D721Med (cell line): ENCODE data around the gene SLC39A5.
A peak's percentile ranks its signal among the peaks of the same experiment; 100 is the strongest.

ENCODE experiments used
- DNase-seq: peaks from one replicate; pipeline ENCODE4 v3.0.0; 2011; ENCODE audit warnings: low spot score; ENCODE audit not compliant: insufficient read length
- FAIRE-seq: peaks from 2 replicates; lab custom pipeline; 2011; peaks lifted over from hg19 to GRCh38; lab: Jason Lieb, UNC
- TF ChIP-seq, protein P1 (sequence below): IDR thresholded peaks from 2 replicates; pipeline ENCODE4 v1.5.1; 2012; ENCODE audit warnings: mild to moderate bottlenecking, control low read depth; ENCODE audit not compliant: insufficient read depth; ENCODE audit errors: missing control alignments

The SLC39A5 gene, protein sequence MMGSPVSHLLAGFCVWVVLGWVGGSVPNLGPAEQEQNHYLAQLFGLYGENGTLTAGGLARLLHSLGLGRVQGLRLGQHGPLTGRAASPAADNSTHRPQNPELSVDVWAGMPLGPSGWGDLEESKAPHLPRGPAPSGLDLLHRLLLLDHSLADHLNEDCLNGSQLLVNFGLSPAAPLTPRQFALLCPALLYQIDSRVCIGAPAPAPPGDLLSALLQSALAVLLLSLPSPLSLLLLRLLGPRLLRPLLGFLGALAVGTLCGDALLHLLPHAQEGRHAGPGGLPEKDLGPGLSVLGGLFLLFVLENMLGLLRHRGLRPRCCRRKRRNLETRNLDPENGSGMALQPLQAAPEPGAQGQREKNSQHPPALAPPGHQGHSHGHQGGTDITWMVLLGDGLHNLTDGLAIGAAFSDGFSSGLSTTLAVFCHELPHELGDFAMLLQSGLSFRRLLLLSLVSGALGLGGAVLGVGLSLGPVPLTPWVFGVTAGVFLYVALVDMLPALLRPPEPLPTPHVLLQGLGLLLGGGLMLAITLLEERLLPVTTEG

DNA sequence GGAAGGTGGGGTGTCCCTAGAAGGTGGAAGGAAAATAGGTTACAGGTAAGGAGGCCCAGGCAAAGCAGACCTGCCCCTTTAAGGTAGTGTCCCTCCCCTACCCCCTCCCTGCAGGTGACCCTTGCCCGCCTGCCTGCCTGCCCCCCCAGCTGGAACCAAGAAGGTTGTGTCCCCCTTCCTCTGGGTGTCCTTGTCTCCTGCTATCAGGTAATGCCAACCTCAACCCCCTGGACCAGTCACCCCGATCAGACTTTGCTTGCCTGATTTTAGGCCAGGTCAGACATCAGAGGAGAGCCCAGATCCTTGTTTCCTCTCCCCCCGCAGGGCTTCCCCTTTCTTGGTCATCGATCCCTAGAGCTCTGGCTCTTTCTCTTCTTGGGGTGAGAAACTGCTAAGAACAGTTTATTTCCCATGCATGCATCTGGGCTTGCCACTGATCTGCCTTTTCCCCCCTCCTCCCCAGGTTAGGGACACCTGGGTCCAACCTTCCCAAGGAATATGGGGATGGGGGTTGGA is at the start of gene SLC39A5:
Gene SLC39A5, plus strand, starts transcription at position 136 of the 516 bp plus-strand sequence. CDS start 1,224 bp downstream, outside the sequence.
- no peak for FAIRE-seq
- DNase-seq, result no peak
- TF ChIP-seq, protein P1, sequence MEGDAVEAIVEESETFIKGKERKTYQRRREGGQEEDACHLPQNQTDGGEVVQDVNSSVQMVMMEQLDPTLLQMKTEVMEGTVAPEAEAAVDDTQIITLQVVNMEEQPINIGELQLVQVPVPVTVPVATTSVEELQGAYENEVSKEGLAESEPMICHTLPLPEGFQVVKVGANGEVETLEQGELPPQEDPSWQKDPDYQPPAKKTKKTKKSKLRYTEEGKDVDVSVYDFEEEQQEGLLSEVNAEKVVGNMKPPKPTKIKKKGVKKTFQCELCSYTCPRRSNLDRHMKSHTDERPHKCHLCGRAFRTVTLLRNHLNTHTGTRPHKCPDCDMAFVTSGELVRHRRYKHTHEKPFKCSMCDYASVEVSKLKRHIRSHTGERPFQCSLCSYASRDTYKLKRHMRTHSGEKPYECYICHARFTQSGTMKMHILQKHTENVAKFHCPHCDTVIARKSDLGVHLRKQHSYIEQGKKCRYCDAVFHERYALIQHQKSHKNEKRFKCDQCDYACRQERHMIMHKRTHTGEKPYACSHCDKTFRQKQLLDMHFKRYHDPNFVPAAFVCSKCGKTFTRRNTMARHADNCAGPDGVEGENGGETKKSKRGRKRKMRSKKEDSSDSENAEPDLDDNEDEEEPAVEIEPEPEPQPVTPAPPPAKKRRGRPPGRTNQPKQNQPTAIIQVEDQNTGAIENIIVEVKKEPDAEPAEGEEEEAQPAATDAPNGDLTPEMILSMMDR, result no peak

DNA sequence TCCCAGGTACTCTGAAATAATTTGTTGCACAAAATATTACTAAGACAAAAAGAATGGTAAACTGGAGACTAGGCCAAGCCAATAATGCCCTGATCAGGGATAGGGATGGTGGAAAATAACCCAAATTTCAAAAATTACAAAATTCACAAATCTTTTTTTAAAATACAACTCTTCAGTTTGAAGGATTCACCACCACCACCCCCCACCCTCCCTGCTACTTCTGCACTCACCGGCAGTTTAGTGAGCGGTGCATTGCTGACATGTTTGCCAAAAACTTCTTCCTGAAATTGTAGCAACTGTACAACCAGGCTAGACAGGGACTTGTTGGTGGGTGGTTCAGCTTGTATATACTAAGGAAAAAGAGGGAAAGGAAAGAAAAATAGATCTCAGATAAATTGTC is 42.9 kb upstream of the SLC39A5 start:
- FAIRE-seq (no peak), DNase-seq (no peak)
- TF ChIP-seq, protein P1, result no peak

DNA sequence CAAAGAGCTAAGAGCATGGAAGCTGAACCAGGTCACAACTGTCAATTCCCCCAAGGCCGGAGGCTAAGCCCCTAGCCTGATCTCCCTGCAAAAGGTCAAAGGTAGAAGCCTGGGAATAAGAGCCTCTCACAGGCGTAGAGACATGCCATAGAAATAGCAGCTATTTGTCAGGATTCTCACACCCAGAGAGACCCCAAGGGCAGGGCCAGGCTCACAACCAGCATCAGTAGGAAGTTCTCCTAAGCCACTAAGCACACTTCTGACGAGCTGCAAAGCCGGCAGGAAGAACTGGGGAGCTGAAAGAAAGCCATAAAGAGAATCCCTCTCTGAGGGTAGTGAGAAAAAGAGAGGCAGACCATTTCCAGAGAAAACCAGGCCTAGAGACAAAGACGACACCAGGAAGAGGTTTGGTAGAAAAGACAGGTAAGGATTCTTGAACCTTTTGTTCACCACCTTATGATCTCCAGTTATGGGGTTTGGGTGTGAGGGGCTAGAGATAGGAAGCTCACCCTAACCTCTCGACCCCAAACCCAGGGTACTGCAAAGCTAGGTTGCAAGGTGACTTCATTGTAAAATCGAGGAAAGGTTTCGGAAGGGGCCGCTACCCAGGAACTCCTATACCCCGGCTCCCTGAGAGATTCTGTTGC is 41.6 kb upstream of the SLC39A5 start:
- TF ChIP-seq, protein P1, result no peak
- no peak for DNase-seq
- FAIRE-seq, result no peak

DNA sequence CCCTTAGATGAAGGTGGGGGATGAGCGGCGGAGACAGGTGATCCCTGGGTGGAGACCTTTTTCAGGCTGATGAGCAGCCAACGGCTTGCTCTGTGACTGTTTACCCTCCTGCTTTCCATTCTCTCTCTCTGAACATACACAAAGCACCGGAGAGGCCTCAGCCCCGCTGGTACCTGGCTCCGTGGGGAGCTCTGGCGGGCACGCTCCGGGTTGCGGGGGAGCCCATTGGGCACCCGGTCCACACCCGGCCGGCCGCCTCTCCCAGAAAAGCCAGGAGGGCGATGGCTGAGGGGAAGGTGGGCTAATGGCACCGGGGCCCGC is 41.1 kb upstream of the SLC39A5 start:
- DNase-seq, result no peak
- TF ChIP-seq, protein P1, result no peak
- FAIRE-seq, result no peak

DNA sequence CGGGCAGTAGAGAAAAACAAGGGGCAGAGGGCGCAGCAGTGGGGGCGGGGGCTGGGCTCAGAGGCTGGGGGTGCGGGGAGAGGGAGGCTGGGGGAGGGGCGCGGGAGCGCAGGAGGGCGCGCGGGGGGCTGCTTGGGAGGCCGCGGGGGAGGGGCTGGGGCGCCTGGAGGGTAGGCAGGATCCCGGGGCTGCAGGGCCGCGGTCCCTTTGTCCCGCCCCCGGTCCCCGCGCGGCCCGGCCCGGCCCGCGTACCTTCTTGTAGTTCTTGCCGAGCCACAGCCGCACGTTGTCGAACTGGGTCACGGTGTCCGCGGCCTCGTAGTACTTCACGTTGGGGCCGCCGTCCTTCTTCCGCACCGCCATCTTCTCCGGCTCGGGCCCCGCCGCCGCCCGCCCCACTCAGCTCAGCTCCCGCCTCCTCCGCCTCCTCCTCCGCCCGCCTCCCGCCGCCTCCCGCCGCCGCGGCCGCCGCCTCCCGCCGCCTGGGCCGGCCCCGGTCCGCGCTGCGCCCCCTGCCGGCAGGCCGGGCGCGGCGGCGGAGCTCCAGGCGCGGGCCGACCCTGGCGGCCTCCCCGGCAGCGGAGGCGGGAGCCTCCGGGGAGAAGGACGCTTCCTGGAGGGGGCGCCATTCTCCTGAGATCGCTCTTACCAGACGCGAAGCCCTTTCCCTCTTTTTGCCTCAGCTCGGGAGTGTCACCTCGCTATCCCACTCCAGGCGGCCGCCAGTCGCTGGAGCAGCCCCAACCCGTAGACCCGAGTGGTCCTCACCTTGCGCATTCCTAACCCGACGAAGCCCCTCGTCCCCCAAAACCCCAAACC is 40.5 kb upstream of the SLC39A5 start, which contains the start of gene SMARCC2:
Gene SMARCC2, minus strand, starts transcription at position 385 of the 819 bp plus-strand sequence. Its CDS starts 22 bp downstream, at position 363.
- DNase-seq (peak; percentile 78), FAIRE-seq (no peak)
- TF ChIP-seq, protein P1, result peak; percentile 63

DNA sequence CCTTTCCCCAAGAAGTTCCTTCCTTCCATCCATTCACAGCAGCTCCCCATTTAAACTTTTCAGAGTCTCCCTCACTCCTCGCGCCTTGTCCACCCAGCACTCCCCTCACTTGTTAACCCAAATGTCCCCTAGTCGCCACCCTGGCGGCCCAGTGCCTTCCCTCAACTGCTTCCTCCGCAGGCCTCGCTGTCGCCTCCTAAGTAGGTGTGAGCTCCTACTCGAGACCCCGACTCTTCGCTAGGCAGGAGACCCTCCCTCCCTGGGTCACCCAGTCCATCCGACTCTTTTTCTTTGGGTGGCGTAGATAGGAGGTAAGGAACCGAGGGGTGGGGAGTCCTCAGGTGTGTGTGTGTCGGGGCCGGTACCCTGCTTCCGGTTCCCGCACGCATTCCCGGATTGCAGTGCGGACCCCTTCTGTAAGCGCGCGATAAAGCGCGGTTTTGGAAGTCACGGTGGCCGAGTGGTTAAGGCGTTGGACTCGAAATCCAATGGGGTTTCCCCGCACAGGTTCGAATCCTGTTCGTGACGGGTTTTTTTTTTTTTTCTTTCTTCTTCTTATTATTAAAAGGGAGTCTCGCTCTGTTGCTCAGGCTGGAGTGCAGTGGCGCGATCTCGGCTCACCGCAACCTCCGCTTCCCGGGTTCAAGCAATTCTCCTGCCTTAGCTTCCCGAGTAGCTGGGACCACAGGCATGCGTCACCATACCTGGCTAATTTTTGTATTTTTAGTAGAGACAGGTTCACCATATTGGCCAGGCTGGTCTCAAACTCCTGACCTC is 39.7 kb upstream of the SLC39A5 start:
- FAIRE-seq, result no peak
- TF ChIP-seq, protein P1, result no peak
- DNase-seq, result no peak
